Mammary epithelial cell (primary cell): ENCODE measurements around the gene NRXN2.

Experiments
- EZH2 ChIP-seq: IDR thresholded peaks from 2 replicates; pipeline ENCODE4 v1.6.1; 2012; ENCODE audit warnings: low read length, inconsistent platforms, borderline replicate concordance
- TF ChIP-seq, protein P1 (sequence below), 2 donors: IDR thresholded peaks in 1 of 2; conservative IDR thresholded peaks in 1 of 2; 2 replicates each; pipeline ENCODE4 v1.5.1; 2011 to 2012; ENCODE audit warnings: inconsistent platforms in 2 of 2, low read length in 2 of 2, mild to moderate bottlenecking in 2 of 2, control low read depth in 1 of 2, low read depth in 1 of 2; ENCODE audit not compliant: insufficient read depth in 1 of 2; ENCODE audit errors: extremely low read depth in 1 of 2

DNA sequence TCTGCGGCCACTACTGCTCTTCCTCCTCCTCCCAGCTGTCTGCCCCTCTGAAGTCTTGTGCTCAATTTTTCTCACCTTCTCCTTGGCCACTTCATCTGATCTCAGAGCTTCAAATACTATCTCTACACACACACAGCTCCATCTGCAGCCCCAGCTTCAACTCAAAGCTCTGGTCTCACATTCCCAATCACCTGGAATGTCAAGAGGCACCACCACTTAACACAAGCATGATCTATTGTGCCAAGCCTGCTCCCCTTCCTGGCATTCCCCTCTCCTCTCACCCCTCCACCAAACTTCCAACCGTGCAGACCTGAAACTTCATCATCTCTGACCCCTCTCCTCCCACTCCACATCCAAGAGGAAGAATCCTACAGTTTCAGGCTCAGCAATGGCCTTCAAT, 17.5 kb downstream of the NRXN2 start:
- TF ChIP-seq, protein P1, sequence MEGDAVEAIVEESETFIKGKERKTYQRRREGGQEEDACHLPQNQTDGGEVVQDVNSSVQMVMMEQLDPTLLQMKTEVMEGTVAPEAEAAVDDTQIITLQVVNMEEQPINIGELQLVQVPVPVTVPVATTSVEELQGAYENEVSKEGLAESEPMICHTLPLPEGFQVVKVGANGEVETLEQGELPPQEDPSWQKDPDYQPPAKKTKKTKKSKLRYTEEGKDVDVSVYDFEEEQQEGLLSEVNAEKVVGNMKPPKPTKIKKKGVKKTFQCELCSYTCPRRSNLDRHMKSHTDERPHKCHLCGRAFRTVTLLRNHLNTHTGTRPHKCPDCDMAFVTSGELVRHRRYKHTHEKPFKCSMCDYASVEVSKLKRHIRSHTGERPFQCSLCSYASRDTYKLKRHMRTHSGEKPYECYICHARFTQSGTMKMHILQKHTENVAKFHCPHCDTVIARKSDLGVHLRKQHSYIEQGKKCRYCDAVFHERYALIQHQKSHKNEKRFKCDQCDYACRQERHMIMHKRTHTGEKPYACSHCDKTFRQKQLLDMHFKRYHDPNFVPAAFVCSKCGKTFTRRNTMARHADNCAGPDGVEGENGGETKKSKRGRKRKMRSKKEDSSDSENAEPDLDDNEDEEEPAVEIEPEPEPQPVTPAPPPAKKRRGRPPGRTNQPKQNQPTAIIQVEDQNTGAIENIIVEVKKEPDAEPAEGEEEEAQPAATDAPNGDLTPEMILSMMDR (conservative IDR thresholded peaks at IDR 0.05 in 1 of 2, IDR thresholded peaks at IDR 0.05 in 1 of 2; ENCODE audit: extremely low read depth in 1 of 2, insufficient read depth in 1 of 2, low read depth in 1 of 2, low read length in 2 of 2): no peak
- TF ChIP-seq EZH2: no peak
